H1 (cell line): Measurements from ENCODE around the gene LRP1. TPM values are rescaled to one million over a fixed set of nuclear protein-coding genes. Genes with fewer than 3 reads are reported as not detected.

Experiments
- CTCF ChIA-PET: fragments of 300-600 bp; sonication (Branson Sonifier 250); formaldehyde crosslinking; loops from one replicate; lab custom pipeline; 2021; ENCODE audit not compliant: partially characterized antibody; lab: Charles Lee
- POLR2A ChIA-PET: fragments of 300-600 bp; sonication (Branson Sonifier 250); formaldehyde crosslinking; loops from one replicate; lab custom pipeline; 2021; ENCODE audit warnings: inconsistent platforms; ENCODE audit not compliant: partially characterized antibody; lab: Charles Lee
- DNase-seq, 2 experiments: peaks; one replicate each; pipeline versions ENCODE4 v3.0.0 to v3.0.0-alpha.2; 2010 to 2022; ENCODE audit warnings: low spot score in 2 of 2, low read depth in 1 of 2, mixed read lengths in 1 of 2
- FAIRE-seq: peaks from 2 replicates; lab custom pipeline; 2011; peaks lifted over from hg19 to GRCh38; lab: Jason Lieb, UNC
- H2AFZ ChIP-seq: 2 replicates; pipeline ENCODE4 v1.8.1; 2012; ENCODE audit warnings: low read length, inconsistent platforms
- H2AK5ac ChIP-seq: 2 replicates; pipeline ENCODE4 v1.6.1; 2013; ENCODE audit warnings: low read depth, low read length
- H2BK120ac ChIP-seq: replicated peaks from 2 replicates; pipeline ENCODE3; 2013; ENCODE audit warnings: low read depth, low read length, inconsistent platforms
- H2BK12ac ChIP-seq: 2 replicates; pipeline ENCODE4 v1.6.1; 2013; ENCODE audit warnings: low read depth, low read length
- H2BK15ac ChIP-seq: 2 replicates; pipeline ENCODE4 v1.6.1; 2013; ENCODE audit warnings: low read length
- H2BK20ac ChIP-seq: 2 replicates; pipeline ENCODE4 v1.6.1; 2013; ENCODE audit warnings: low read length
- H2BK5ac ChIP-seq: 2 replicates; pipeline ENCODE4 v1.6.1; 2013; ENCODE audit warnings: low read depth, low read length
- H3K14ac ChIP-seq: 2 replicates; pipeline ENCODE4 v1.6.1; 2013; ENCODE audit warnings: inconsistent platforms; ENCODE audit not compliant: insufficient read length
- H3K18ac ChIP-seq: 2 replicates; pipeline ENCODE4 v1.6.1; 2013; ENCODE audit warnings: low read length; ENCODE audit errors: extremely low read depth
- H3K23ac ChIP-seq: 2 replicates; pipeline ENCODE4 v1.6.1; 2013; ENCODE audit warnings: inconsistent platforms; ENCODE audit not compliant: insufficient read length
- H3K23me2 ChIP-seq: 2 replicates; pipeline ENCODE4 v1.6.1; 2013; ENCODE audit warnings: low read depth, low read length
- H3K27ac ChIP-seq: 2 replicates; pipeline ENCODE4 v1.6.1; 2011; ENCODE audit warnings: low read depth, low read length, inconsistent platforms
- H3K27me3 ChIP-seq, 4 experiments: replicated peaks in 1 of 4; 1 replicate in 1 of 4; 2 replicates in 3 of 4; pipeline versions ENCODE4 v1.6.1 to v1.8.1; 2011 to 2013; ENCODE audit warnings: low read length in 3 of 4, mild to moderate bottlenecking in 3 of 4, inconsistent platforms in 2 of 4, mixed read lengths in 2 of 4, moderate library complexity in 1 of 4; ENCODE audit not compliant: control insufficient read depth in 3 of 4, insufficient read depth in 3 of 4; ENCODE audit errors: extremely low read depth in 1 of 4
- H3K36me3 ChIP-seq, 4 experiments: 2 replicates each; pipeline versions ENCODE4 v1.6.1 to v1.8.1; 2011 to 2013; ENCODE audit warnings: mild to moderate bottlenecking in 4 of 4, low read length in 3 of 4, moderate library complexity in 2 of 4, control low read depth in 1 of 4, inconsistent platforms in 1 of 4; ENCODE audit not compliant: insufficient read depth in 4 of 4, control insufficient read depth in 2 of 4
- H3K4ac ChIP-seq: replicated peaks from 2 replicates; pipeline ENCODE3; 2013; ENCODE audit warnings: low read length, low read depth, mixed read lengths, inconsistent platforms; ENCODE audit not compliant: insufficient read length
- H3K4me1 ChIP-seq, 4 experiments: replicated peaks in 1 of 4; 1 replicate in 1 of 4; 2 replicates in 3 of 4; pipeline versions ENCODE4 v1.6.1 to v1.8.1; 2011 to 2013; ENCODE audit warnings: low read length in 3 of 4, inconsistent platforms in 2 of 4, mixed read lengths in 1 of 4; ENCODE audit not compliant: insufficient read depth in 4 of 4, control insufficient read depth in 3 of 4
- H3K4me2 ChIP-seq, 2 experiments: 2 replicates each; pipeline versions ENCODE4 v1.6.1 to v1.8.1; 2011 to 2013; ENCODE audit warnings: low read depth in 2 of 2, low read length in 2 of 2, control low read depth in 1 of 2, inconsistent platforms in 1 of 2, mild to moderate bottlenecking in 1 of 2; ENCODE audit not compliant: insufficient read depth in 1 of 2
- H3K4me3 ChIP-seq, 4 experiments: fragments of 200-600, 300-600 bp in 1 of 4; sonication (generic), shearing (Covaris generic), sonication (Bioruptor Twin) in 1 of 4; 2 replicates each; pipeline versions ENCODE4 v1.5.1 to v1.8.1; 2011 to 2016; ENCODE audit warnings: low read length in 4 of 4, low read depth in 3 of 4, control low read depth in 2 of 4, inconsistent platforms in 2 of 4, mild to moderate bottlenecking in 2 of 4, mixed read lengths in 1 of 4, moderate library complexity in 1 of 4; ENCODE audit not compliant: insufficient read depth in 2 of 4; ENCODE audit errors: extremely low read depth in 1 of 4
- H3K56ac ChIP-seq: replicated peaks from 2 replicates; pipeline ENCODE3; 2013; ENCODE audit warnings: low read depth, mild to moderate bottlenecking, mixed read lengths, low read length, inconsistent platforms; ENCODE audit not compliant: insufficient read length
- H3K79me1 ChIP-seq: 2 replicates; pipeline ENCODE4 v1.6.1; 2013; ENCODE audit warnings: low read depth, low read length, control low read depth
- H3K79me2 ChIP-seq, 2 experiments: 2 replicates each; pipeline versions ENCODE4 v1.6.1 to v1.8.1; 2012 to 2013; ENCODE audit warnings: low read length in 2 of 2, mild to moderate bottlenecking in 2 of 2, inconsistent platforms in 1 of 2; ENCODE audit not compliant: insufficient read depth in 2 of 2, control insufficient read depth in 1 of 2
- H3K9ac ChIP-seq, 4 experiments: replicated peaks in 1 of 4; 1 replicate in 1 of 4; 2 replicates in 3 of 4; pipeline versions ENCODE4 v1.6.1 to v1.8.1; 2011 to 2013; ENCODE audit warnings: low read depth in 3 of 4, low read length in 3 of 4, control low read depth in 2 of 4, mild to moderate bottlenecking in 2 of 4, moderate library complexity in 2 of 4, inconsistent platforms in 1 of 4; ENCODE audit errors: extremely low read depth in 1 of 4
- H3K9me3 ChIP-seq, 2 experiments: 2 replicates each; pipeline versions ENCODE4 v1.6.1 to v1.8.1; 2012 to 2013; ENCODE audit warnings: mild to moderate bottlenecking in 2 of 2, moderate library complexity in 2 of 2, control low read depth in 1 of 2, inconsistent platforms in 1 of 2, low read depth in 1 of 2, low read length in 1 of 2, mixed read lengths in 1 of 2; ENCODE audit not compliant: insufficient read depth in 2 of 2
- H4K20me1 ChIP-seq, 2 experiments: replicated peaks in 1 of 2; 2 replicates each; pipeline versions ENCODE3 to v1.8.1; 2011 to 2013; ENCODE audit warnings: inconsistent platforms in 2 of 2, low read length in 2 of 2, mild to moderate bottlenecking in 1 of 2; ENCODE audit not compliant: insufficient read depth in 2 of 2, control insufficient read depth in 1 of 2
- H4K5ac ChIP-seq: 2 replicates; pipeline ENCODE4 v1.6.1; 2013; ENCODE audit warnings: low read length, low read depth, mixed read lengths, inconsistent platforms; ENCODE audit not compliant: insufficient read length
- H4K8ac ChIP-seq: 2 replicates; pipeline ENCODE4 v1.8.0; 2013; ENCODE audit warnings: mild to moderate bottlenecking, moderate library complexity, low read length, inconsistent platforms; ENCODE audit not compliant: insufficient read depth; ENCODE audit errors: extremely low read depth
- H4K91ac ChIP-seq: replicated peaks from 2 replicates; pipeline ENCODE3; 2013; ENCODE audit warnings: low read length, mixed read lengths, inconsistent platforms; ENCODE audit not compliant: insufficient read length
- ASH2L ChIP-seq: fragments of 200-600, 300-600 bp; sonication (generic); IDR thresholded peaks from one replicate; pipeline ENCODE4 v1.7.1; 2017; ENCODE audit warnings: low read length
- CHD1 ChIP-seq: IDR thresholded peaks from 2 replicates; pipeline ENCODE4 v1.6.1; 2012; ENCODE audit warnings: low read depth, low read length, improper control_type of control experiment
- CTBP2 ChIP-seq: IDR thresholded peaks from 2 replicates; pipeline ENCODE4 v1.7.0; 2011; ENCODE audit warnings: borderline replicate concordance, mild to moderate bottlenecking, moderate library complexity, mixed read lengths, low read length; ENCODE audit not compliant: insufficient read depth, insufficient read length
- EGR1 ChIP-seq: IDR thresholded peaks from 2 replicates; pipeline ENCODE4 v1.6.1; 2011; ENCODE audit warnings: low read depth, low read length, borderline replicate concordance
- EZH2 ChIP-seq: fragments of 200-600 bp; sonication (generic); IDR thresholded peaks from 2 replicates; pipeline ENCODE4 v1.7.1; 2012; ENCODE audit warnings: low read depth, mild to moderate bottlenecking, moderate library complexity, low read length, inconsistent platforms; ENCODE audit not compliant: severe bottlenecking
- FOSL1 ChIP-seq: IDR thresholded peaks from 2 replicates; pipeline ENCODE4 v1.6.1; 2011; ENCODE audit warnings: mild to moderate bottlenecking, low read depth, low read length, moderate library complexity; ENCODE audit not compliant: insufficient read depth
- JUN ChIP-seq: IDR thresholded peaks from 2 replicates; pipeline ENCODE4 v1.6.1; 2011; ENCODE audit warnings: low read depth, mild to moderate bottlenecking, improper control_type of control experiment, low read length
- RNF2 ChIP-seq: fragments of 200-900, 300-1000 bp; sonication (generic); IDR thresholded peaks from 2 replicates; pipeline ENCODE4 v1.7.1; 2016; ENCODE audit warnings: borderline replicate concordance, low read depth, mild to moderate bottlenecking, antibody characterized with exemption, low read length; ENCODE audit not compliant: poor library complexity, severe bottlenecking; ENCODE audit errors: missing control alignments
- WGBS, 2 experiments: shearing (Covaris generic) in 1 of 2; methylation state at CpG; one replicate each; pipeline versions ENCODE4 v1.1.6 to v1.1.7; 2013 to 2015; ENCODE audit warnings: low lambda C conversion rate in 2 of 2, mixed read lengths in 2 of 2, inconsistent platforms in 1 of 2, low coverage in 1 of 2, missing lambda C conversion rate in 1 of 2; ENCODE audit not compliant: insufficient replicate concordance in 2 of 2, insufficient coverage in 1 of 2, insufficient read length in 1 of 2; ENCODE audit errors: extremely low coverage in 1 of 2, missing lambda C conversion rate in 1 of 2; 5-methylcytosine and 5-hydroxymethylcytosine counted together
- polyA plus RNA-seq, 7 experiments: library from polyadenylated mRNA; depleted of rRNA in 3 of 7; stranded (reverse) in 5 of 7; unstranded in 2 of 7; fragments of >200 nt in 5 of 7; fragments of 200-250 nt in 2 of 7; gene quantifications; 1 replicate in 5 of 7; 2 replicates in 1 of 7; 4 replicates in 1 of 7; pipeline versions ENCODE4 v1.2.1 to v1.2.3, GENCODE V29; 2011 to 2013; ENCODE audit warnings: missing spikeins in 2 of 7, mixed read lengths in 2 of 7
- total RNA-seq: library from RNA; stranded (reverse); fragmentation: NEBNext Ultra II Directional; extraction: Animal tissue kit (Norgen Biotek cat#: 25700); gene quantifications from 2 replicates; pipeline ENCODE4 v1.2.1, GENCODE V29; 2021

The LRP1 gene
- total and polyA plus RNA-seq, 2 of the 8 experiments (the other 6 are each of a cell fraction or from before 2014, with no cell fraction given), result 35.3 to 92.5 TPM

DNA sequence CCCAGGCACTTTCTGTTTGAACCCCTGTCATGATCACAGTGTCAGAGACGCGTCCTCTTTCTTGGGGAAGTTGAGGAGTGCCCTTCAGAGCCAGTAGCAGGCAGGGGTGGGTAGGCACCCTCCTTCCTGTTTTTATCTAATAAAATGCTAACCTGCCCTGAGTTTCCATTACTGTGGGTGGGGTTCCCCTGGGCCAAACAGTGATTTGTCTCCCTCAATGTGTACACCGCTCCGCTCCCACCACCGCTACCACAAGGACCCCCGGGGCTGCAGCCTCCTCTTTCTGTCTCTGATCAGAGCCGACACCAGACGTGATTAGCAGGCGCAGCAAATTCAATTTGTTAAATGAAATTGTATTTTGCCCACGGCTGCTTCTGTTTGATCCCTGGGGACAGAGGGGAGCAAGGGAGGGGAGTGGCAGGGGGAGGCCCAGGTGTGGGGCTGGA, 106.3 kb downstream of the LRP1 start:
- Histone ChIP-seq H2AK5ac (no peak overlapping the region), H3K79me1 (peaks cover 11% of the 10 kb centered on the region), H2BK15ac (no peak overlapping the region), H2BK20ac (no peak overlapping the region), H2BK12ac (no peak overlapping the region), H4K5ac (no peak overlapping the region), H3K27me3 (peaks cover 31 to 49% (median 42%) of the 10 kb centered on the region in 4 experiments), H2BK120ac (no peak overlapping the region), H3K4me2 (peak overlapping the region in 1 of 2 experiments; percentile 12; a peak in 1 of 4 replicates), H3K4ac (no peak overlapping the region), H3K36me3 (peaks cover 29 to 42% (median 35%) of the 10 kb centered on the region in 4 experiments), H4K91ac (no peak overlapping the region), H3K14ac (no peak overlapping the region), H3K4me1 (peaks cover 6 to 54% (median 32%) of the 10 kb centered on the region in 4 experiments)
- no peak for DNase-seq
- WGBS, 2 experiments, result 87% methylated on average over 10 of the region's 10 CpGs; no CpG with 5 or more reads in 1 of the 2 experiments
- TF ChIP-seq CHD1 (no peak), EGR1 (no peak), RNF2 (no peak), FOSL1 (no peak), EZH2 (no peak), ASH2L (no peak), CTBP2 (no peak), JUN (no peak)
- TF ChIP-seq, all 59 proteins: peak for 0
- ChIA-PET CTCF (interaction anchor here (1.1 to 27.9 kb wide), 3 partner anchors 7 to 42 kb away, joined by 4 to 726 read pairs (median 527); partner anchors contain the start of genes NXPH4 and SHMT2), POLR2A (interaction anchor here (0.9 to 23.7 kb wide), 11 partner anchors 5 to 286 kb away, joined by 3 to 852 read pairs (median 12); partner anchors contain the start of genes DDIT3, GLI1, LRP1 and NXPH4)
- H3K18ac ChIP-seq, result no peak overlapping the region
- no peak overlapping the region for H3K9ac ChIP-seq
- no peak overlapping the region for H3K27ac ChIP-seq
- no peak overlapping the region for H2BK5ac ChIP-seq
- FAIRE-seq, result no peak
- no peak overlapping the region for H3K56ac ChIP-seq
- H3K23ac ChIP-seq, result no peak overlapping the region
- peaks cover 23% of the 10 kb centered on the region for H3K23me2 ChIP-seq
- no peak overlapping the region for H3K4me3 ChIP-seq
- no peaks in the 10 kb centered on the region for H3K9me3 ChIP-seq
- no peak overlapping the region for H2AFZ ChIP-seq
- no peak overlapping the region for H4K8ac ChIP-seq
- peaks cover 6 to 15% of the 10 kb centered on the region in 2 experiments; a peak in 3 of 4 replicates for H3K79me2 ChIP-seq
- peaks cover 25 to 38% of the 10 kb centered on the region in 2 experiments for H4K20me1 ChIP-seq
